GM18858 (cell line): ENCODE measurements around the gene GRAPL.
"Not testable (repeated sequence)": the region's sequence is repeated elsewhere in the genome, so short reads cannot be mapped to it uniquely, and the experiment has no call there.

ENCODE experiments used
- ATAC-seq: cut with Tn5 transposase; IDR thresholded peaks from one replicate; pipeline ENCODE4 v1.9.1; 2021; ENCODE audit not compliant: unreplicated experiment

GRAPL gene

DNA sequence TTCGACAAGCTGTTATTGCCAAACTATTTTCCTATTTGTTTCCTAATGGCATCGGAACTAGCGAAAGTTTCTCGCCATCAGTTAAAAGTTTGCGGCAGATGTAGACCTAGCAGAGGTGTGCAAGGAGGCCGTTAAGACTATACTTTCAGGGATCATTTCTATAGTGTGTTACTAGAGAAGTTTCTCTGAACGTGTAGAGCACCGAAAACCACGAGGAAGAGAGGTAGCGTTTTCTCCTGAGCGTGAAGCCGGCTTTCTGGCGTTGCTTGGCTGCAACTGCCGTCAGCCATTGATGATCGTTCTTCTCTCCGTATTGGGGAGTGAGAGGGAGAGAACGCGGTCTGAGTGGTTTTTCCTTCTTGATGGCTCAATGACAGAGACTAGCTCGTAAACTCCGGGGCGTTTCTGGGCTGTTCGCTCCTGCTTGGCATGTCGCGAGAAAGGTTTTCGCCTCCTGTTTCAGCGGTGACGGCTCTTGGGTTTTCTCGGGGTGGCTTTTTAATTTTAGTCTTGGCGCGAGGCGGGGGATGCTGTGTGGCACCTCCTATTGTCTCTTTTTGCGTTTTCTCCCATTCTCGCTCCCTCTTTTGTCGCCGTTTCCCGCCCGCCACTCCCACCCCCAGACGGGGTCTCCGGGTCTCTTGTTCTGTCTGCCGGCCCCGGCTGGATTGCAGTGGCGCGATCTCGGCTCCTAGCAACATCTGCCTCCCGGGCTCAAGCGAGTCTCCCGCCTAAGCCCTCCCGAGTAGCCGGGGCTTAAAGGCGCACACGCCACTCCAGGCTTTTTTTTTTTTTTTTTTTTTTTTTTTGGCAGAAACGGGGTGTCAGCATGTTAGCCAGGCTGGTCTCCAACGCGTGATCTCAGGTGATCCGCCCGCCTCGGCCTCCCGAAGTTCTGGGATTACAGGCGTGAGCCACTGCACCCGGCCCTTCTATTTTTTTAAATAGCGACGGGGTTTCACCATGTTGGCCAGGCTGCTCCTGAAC lies 60.8 kb downstream of the GRAPL start:
- ATAC-seq, result peak; percentile 23

DNA sequence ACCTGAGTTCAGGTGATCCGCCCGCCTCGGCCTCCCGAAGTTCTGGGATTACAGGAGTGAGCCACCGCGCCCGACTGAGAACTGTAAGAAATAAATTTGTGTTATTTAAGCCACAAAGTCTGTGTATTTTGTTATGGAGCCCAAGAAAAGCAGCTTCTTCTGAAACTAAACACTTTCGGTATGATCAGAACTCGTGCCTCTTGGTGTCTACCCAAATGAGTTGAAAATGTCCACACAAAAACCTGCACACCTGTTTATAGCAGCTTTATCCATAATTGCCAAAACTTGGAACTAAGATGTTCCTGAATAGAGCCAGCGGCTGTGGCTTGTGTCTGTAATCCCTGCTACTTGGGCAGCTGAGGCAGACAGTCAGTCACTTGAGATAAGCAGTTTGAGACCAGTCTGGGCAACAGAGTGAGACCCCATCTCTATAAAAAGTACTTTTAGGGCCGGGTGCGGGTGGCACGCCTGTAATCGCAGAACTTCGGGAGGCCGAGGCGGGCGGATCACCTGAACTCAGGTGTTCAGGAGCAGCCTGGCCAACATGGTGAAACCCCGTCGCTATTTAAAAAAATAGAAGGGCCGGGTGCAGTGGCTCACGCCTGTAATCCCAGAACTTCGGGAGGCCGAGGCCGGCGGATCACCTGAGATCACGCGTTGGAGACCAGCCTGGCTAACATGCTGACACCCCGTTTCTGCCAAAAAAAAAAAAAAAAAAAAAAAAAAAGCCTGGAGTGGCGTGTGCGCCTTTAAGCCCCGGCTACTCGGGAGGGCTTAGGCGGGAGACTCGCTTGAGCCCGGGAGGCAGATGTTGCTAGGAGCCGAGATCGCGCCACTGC lies 61.7 kb downstream of the GRAPL start:
- peak; percentile 57 for ATAC-seq

DNA sequence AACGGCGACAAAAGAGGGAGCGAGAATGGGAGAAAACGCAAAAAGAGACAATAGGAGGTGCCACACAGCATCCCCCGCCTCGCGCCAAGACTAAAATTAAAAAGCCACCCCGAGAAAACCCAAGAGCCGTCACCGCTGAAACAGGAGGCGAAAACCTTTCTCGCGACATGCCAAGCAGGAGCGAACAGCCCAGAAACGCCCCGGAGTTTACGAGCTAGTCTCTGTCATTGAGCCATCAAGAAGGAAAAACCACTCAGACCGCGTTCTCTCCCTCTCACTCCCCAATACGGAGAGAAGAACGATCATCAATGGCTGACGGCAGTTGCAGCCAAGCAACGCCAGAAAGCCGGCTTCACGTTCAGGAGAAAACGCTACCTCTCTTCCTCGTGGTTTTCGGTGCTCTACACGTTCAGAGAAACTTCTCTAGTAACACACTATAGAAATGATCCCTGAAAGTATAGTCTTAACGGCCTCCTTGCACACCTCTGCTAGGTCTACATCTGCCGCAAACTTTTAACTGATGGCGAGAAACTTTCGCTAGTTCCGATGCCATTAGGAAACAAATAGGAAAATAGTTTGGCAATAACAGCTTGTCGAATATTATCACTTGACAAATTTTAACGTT lies 62.5 kb downstream of the GRAPL start:
- not testable (repeated sequence) for ATAC-seq

GRCh38 chr17:19196382-19197204 lies 69.2 kb downstream of the GRAPL start:
- peak; percentile 57 for ATAC-seq

GRCh38 chr17:19202448-19202847 lies 75.1 kb downstream of the GRAPL start:
- ATAC-seq, result peak; percentile 37

DNA sequence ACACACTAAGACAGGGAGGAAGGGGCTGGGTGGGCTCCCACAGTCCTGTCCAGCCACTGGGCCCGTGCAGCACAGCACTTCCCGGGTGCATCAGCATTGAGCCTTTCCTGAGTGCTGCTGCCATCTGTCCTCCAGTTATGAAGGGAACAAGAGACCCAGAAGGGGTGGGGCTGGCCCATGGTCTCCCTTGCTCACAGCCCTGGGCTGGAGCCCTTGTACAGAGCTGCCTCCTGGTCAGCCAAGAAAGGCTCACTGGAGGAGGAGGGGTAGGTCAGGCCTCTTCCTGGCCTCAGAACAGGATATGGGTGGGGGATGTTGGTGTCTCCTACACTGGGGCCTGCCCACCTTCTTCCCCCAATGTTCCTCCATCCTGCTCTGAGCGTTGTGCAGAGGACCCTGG lies 76.0 kb downstream of the GRAPL start:
- not testable (repeated sequence) for ATAC-seq
